DND-41 (cell line): ENCODE results near the gene CNBD2.

Experiments used
- ATAC-seq: fragments of 200-7000 bp; cut with Tn5 transposase; 3 replicates; pipeline ENCODE4 v1.9.1; 2021; ENCODE audit warnings: low read depth; ENCODE audit not compliant: insufficient read depth
- DNase-seq: peaks from one replicate; pipeline ENCODE4 v3.0.0-alpha.2; 2020
- H2AFZ ChIP-seq: 2 replicates; pipeline ENCODE4 v1.6.0; 2012; ENCODE audit warnings: low read depth, low read length
- H3K27ac ChIP-seq: 2 replicates; pipeline ENCODE4 v1.5.1; 2012; ENCODE audit warnings: low read length, inconsistent platforms
- H3K27me3 ChIP-seq: fragments of 200-600 bp; sonication (generic); 2 replicates; pipeline ENCODE4 v1.6.0; 2012; ENCODE audit warnings: low read length, mild to moderate bottlenecking, inconsistent platforms; ENCODE audit not compliant: insufficient read depth, poor library complexity
- H3K36me3 ChIP-seq: 2 replicates; pipeline ENCODE4 v1.5.1; 2012; ENCODE audit warnings: low read length, inconsistent platforms; ENCODE audit not compliant: insufficient read depth
- H3K4me1 ChIP-seq: 2 replicates; pipeline ENCODE4 v1.5.1; 2012; ENCODE audit warnings: mild to moderate bottlenecking, low read length; ENCODE audit not compliant: insufficient read depth
- H3K4me2 ChIP-seq: 2 replicates; pipeline ENCODE4 v1.6.0; 2012; ENCODE audit warnings: mild to moderate bottlenecking, moderate library complexity, low read length, inconsistent platforms; ENCODE audit not compliant: insufficient read depth
- H3K4me3 ChIP-seq, 2 experiments: fragments of 200-600 bp in 1 of 2; shearing (Covaris generic) in 1 of 2; 2 replicates each; pipeline ENCODE4 v1.5.1; 2012 to 2016; ENCODE audit warnings: inconsistent platforms in 2 of 2, low read length in 2 of 2, mild to moderate bottlenecking in 2 of 2, low read depth in 1 of 2, moderate library complexity in 1 of 2
- H3K79me2 ChIP-seq: 2 replicates; pipeline ENCODE4 v1.6.0; 2012; ENCODE audit warnings: low read length, inconsistent platforms; ENCODE audit not compliant: insufficient read depth
- H3K9ac ChIP-seq: 2 replicates; pipeline ENCODE4 v1.6.0; 2012; ENCODE audit warnings: low read depth, mild to moderate bottlenecking, inconsistent platforms, low read length, moderate library complexity
- H3K9me3 ChIP-seq: 2 replicates; pipeline ENCODE4 v1.5.1; 2012; ENCODE audit warnings: low read length, moderate library complexity, mild to moderate bottlenecking, inconsistent platforms; ENCODE audit not compliant: insufficient read depth, severe bottlenecking
- H4K20me1 ChIP-seq: 2 replicates; pipeline ENCODE4 v1.6.0; 2012; ENCODE audit warnings: low read length; ENCODE audit not compliant: insufficient read depth
- CTCF ChIP-seq: IDR thresholded peaks from 2 replicates; pipeline ENCODE4 v1.5.1; 2012; ENCODE audit warnings: borderline replicate concordance, low read length, moderate library complexity, mild to moderate bottlenecking; ENCODE audit not compliant: poor library complexity, severe bottlenecking; ENCODE audit errors: extremely low read depth
- EZH2 ChIP-seq: IDR thresholded peaks from 3 replicates; pipeline ENCODE4 v1.6.1; 2012; ENCODE audit warnings: borderline replicate concordance, low read depth, mild to moderate bottlenecking, moderate library complexity, low read length, inconsistent platforms; ENCODE audit not compliant: severe bottlenecking

CNBD2 gene

GRCh38 chr20:36031806-36032205, 63.4 kb downstream of the CNBD2 start:
- no peak overlapping the region for H3K9ac ChIP-seq
- H3K36me3 ChIP-seq: no peaks in the 10 kb centered on the region
- no peak for TF ChIP-seq CTCF
- no peak for TF ChIP-seq EZH2
- H3K27me3 ChIP-seq: peaks cover 21% of the 10 kb centered on the region
- H3K9me3 ChIP-seq: no peaks in the 10 kb centered on the region
- H3K79me2 ChIP-seq: no peaks in the 10 kb centered on the region
- H3K4me2 ChIP-seq: no peak overlapping the region
- DNase-seq (no peak), ATAC-seq (no peak)
- no peak overlapping the region for H3K4me3 ChIP-seq
- H3K4me1 ChIP-seq: peaks cover 6% of the 10 kb centered on the region
- no peak overlapping the region for H2AFZ ChIP-seq
- H3K27ac ChIP-seq: no peak overlapping the region
- no peaks in the 10 kb centered on the region for H4K20me1 ChIP-seq

GRCh38 chr20:36034875-36035274, 66.5 kb downstream of the CNBD2 start:
- Histone ChIP-seq H3K9me3 (no peaks in the 10 kb centered on the region), H3K9ac (no peak overlapping the region), H3K4me1 (peaks cover 6% of the 10 kb centered on the region), H3K36me3 (no peaks in the 10 kb centered on the region), H3K79me2 (no peaks in the 10 kb centered on the region), H2AFZ (no peak overlapping the region), H3K27ac (no peak overlapping the region), H3K4me3 (no peak overlapping the region), H3K4me2 (no peak overlapping the region), H3K27me3 (peaks cover 5% of the 10 kb centered on the region), H4K20me1 (no peaks in the 10 kb centered on the region)
- no peak for TF ChIP-seq EZH2
- TF ChIP-seq CTCF: no peak
- ATAC-seq (no peak), DNase-seq (no peak)

GRCh38 chr20:36035745-36036144, 67.4 kb downstream of the CNBD2 start:
- Histone ChIP-seq H3K27me3 (no peaks in the 10 kb centered on the region), H3K9me3 (no peaks in the 10 kb centered on the region), H3K4me1 (peaks cover 6% of the 10 kb centered on the region), H4K20me1 (no peaks in the 10 kb centered on the region), H3K79me2 (no peaks in the 10 kb centered on the region), H3K4me3 (no peak overlapping the region), H2AFZ (no peak overlapping the region), H3K36me3 (no peaks in the 10 kb centered on the region), H3K27ac (no peak overlapping the region), H3K4me2 (no peak overlapping the region), H3K9ac (no peak overlapping the region)
- TF ChIP-seq EZH2: no peak
- no peak for TF ChIP-seq CTCF
- DNase-seq (peak; percentile 24), ATAC-seq (peak; percentile 67)

- Histone ChIP-seq H3K9me3 (no peaks in the 10 kb centered on the region), H3K4me3 (no peak overlapping the region), H3K36me3 (no peaks in the 10 kb centered on the region), H3K4me2 (no peak overlapping the region), H3K27me3 (no peaks in the 10 kb centered on the region), H3K9ac (no peak overlapping the region), H3K79me2 (no peaks in the 10 kb centered on the region), H3K27ac (no peak overlapping the region), H4K20me1 (no peaks in the 10 kb centered on the region), H3K4me1 (peaks cover 6% of the 10 kb centered on the region), H2AFZ (no peak overlapping the region)
- DNase-seq: no peak
- TF ChIP-seq CTCF: no peak
- no peak for TF ChIP-seq EZH2
- ATAC-seq: no peak
Measured at GRCh38 chr20:36036688-36037087, 68.3 kb downstream of the CNBD2 start.
